GM19372 (cell line): ENCODE data around the gene SURF1.
"Not testable (repeated sequence)": the region's sequence is repeated elsewhere in the genome, so short reads cannot be mapped to it uniquely, and the experiment has no call there.

ENCODE experiments used
- ATAC-seq: cut with Tn5 transposase; IDR thresholded peaks from one replicate; pipeline ENCODE4 v1.9.1; 2021; ENCODE audit warnings: mild to moderate bottlenecking, low read depth, moderate library complexity; ENCODE audit not compliant: unreplicated experiment

The SURF1 gene

GRCh38 chr9:133327834-133328484 is 28.3 kb downstream of the SURF1 start:
- ATAC-seq, result no peak

- not testable (repeated sequence) for ATAC-seq
Measured at GRCh38 chr9:133327021-133327420, 29.3 kb downstream of the SURF1 start.

DNA sequence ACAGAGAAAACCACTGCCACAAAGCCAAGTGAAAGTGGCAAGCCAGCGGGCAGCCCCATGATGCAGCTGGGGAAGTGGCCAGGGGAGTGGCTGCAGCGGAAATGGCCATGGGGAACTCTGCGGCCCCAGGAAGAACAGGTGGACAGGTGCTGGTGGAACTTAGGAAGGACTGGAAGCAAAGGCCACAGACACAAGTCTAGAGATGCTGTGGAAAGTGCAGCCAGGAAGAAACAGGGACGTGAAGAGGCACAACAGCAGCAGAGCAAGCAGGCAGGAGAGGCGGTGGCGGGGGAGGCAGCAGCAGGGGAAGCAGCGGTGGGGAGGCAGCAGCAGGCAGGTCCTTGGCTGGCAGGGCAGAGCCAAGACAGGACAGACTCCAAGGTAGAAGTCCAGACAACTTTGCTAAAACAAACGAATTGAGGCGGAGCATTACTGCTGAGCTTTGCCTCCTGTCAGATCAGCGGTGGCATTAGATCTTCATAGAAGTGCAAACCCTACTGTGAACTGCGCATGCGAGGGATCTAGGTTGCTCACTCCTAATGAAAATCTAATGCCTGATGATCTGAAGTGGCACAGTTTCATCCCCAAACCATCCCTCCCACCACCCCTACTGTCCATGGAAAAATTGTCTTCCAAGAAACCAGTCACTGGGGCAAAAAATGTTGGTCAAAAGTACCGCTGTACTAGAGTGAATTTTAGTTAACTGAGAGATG is 32.1 kb downstream of the SURF1 start:
- ATAC-seq, result no peak

- ATAC-seq, result no peak
Measured at GRCh38 chr9:133323211-133323610, 33.1 kb downstream of the SURF1 start.

- no peak for ATAC-seq
Measured at GRCh38 chr9:133322701-133323100, 33.6 kb downstream of the SURF1 start.

- ATAC-seq, result no peak
Measured at GRCh38 chr9:133321411-133321935, 34.8 kb downstream of the SURF1 start.

DNA sequence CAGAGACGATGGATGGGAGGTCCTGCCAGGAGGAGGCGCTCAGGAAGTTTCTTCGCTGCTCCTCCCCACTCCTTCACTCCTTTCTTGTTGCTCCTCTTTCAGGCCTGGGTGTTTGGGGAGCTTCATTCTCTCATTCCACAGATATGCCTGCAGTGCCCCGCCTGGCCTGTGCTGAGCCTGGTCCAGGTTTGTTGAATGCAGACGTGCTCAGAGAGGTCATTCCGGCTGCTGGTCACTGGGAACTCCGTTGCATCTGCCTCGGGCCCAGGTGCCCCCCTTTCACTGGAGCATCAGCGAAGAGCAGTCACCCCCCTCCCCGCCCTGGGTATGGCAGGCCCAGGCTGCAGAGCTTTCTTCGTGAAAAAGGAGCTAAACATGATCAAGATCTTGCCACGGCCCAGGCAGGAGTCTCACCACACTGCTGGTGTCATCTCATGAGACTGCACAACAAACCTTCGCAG is 35.8 kb downstream of the SURF1 start:
- ATAC-seq, result no peak

DNA sequence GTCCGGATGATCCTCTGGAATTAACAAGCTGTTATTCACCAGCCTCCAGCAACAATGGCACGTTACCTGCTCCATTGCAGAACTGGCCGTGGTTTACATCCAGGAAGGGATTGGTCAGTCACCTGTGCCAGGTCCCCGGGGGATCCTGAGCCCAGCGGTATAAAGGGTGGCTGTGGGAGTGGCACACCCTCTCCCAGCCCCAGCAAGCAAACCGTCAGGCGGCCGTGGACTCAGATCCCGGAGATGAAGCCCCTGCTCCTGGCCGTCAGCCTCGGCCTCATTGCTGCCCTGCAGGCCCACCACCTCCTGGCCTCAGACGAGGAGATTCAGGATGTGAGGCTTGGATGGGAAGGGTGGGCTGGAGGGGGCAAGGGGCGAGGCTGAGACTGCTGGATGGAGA is 38.7 kb downstream of the SURF1 start:
- ATAC-seq, result not testable (repeated sequence)

DNA sequence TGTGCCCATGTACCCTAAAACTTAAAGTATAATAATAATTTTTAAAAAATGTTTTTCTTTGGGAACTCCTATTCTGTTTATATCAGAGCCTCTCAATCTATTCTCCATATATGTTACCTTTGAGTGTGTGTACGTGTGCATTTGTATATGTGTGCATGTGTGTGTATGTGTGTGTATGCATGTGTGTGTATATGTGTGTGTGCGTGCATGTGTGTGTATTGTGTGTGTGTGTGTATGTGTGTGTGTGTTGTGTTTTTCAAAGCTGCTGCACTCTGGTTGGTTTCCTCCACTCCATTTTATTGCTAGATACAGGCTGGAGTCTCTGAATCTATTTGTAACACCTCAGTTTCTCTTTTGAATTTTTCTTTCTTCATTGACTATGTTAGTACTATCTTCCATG is 40.3 kb downstream of the SURF1 start:
- no peak for ATAC-seq

GRCh38 chr9:133309608-133310007 is 46.7 kb downstream of the SURF1 start:
- ATAC-seq, result no peak

- no peak for ATAC-seq
Measured at GRCh38 chr9:133307301-133307700, 49.0 kb downstream of the SURF1 start.

GRCh38 chr9:133306242-133307204 is 49.8 kb downstream of the SURF1 start:
- ATAC-seq, result no peak

DNA sequence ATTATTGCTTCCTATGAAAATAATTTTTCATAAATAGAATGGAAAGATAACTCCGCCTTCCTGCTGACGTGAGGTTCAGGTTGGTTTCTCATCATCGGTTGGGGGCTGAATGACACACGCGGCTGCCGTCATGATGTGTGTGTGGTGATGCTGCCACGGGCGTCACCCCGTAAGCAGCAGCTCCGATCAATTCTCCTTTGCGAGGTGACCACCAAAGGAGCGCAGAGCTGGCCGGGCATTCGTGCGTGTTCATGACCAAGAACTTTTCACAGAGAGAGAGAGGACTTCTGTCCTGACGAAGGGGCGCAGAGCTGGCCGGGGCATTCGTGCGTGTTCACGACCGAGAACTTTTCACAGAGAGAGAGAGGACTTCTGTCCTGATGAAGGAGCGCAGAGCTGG is 50.6 kb downstream of the SURF1 start:
- ATAC-seq, result no peak

DNA sequence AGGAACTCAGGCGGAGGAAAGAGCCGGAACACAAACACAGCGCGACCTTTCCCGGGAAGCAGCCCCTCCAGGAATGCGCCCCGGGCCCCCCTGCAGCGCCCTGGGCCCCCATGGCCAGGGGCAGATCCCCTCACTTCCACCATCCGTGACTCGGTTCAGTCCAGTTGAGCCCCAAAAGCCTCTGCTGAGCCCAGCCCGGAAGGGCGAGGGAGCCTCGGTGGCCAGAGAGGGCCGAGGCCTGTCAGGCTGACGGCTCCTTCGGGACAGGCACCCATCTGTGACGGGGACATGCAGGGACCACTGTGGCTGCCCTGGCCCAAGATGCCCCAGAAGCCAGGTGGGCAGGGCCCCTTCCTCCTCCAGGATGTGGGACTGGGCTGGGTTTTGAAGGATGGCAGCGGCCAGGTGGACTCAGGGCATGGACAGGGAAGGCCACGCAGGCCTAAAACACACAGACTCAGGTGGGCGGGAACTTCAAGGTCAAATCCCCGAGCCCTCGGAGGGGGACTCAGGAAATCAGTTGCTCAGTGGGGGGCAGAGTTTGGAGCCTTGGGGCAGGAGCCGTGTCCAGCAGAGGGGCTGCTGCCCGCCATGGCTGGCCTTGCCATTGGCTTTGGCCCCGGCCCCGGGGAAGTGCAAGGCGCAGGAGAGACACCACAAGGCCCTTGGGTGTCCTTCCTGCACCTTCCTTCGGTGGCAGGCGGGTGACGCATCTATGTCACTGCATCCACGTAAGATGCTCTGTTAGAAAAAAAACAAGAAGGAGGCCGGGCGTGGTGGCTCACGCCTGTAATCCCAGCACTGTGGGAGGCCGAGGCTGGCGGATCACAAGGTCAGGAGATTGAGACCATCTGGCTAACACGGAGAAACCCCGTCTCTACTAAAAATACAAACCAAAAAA is 51.6 kb downstream of the SURF1 start:
- no peak for ATAC-seq

GRCh38 chr9:133304158-133304470 is 52.2 kb downstream of the SURF1 start:
- no peak for ATAC-seq

- ATAC-seq, result no peak
Measured at GRCh38 chr9:133303266-133304157, 52.8 kb downstream of the SURF1 start.
